Upper lobe of left lung (tissue), 6 donors: ENCODE measurements around the gene GOT2. TPM values are rescaled to one million over a fixed set of nuclear protein-coding genes. Genes with fewer than 3 reads are reported as not detected.

Source experiments
- ATAC-seq, 2 donors: fragments of 200-7000 bp; cut with Tn5 transposase; one replicate each; pipeline ENCODE4 v1.9.1; 2022; ENCODE audit warnings: mild to moderate bottlenecking in 2 of 2, moderate library complexity in 2 of 2; ENCODE audit not compliant: low FRiP score in 2 of 2
- DNase-seq, 2 donors: peaks; one replicate each; pipeline ENCODE4 v3.0.0-alpha.2; 2019 to 2020
- H3K27ac ChIP-seq, 4 donors: fragments of 200-600 bp; sonication (generic); one replicate each; pipeline ENCODE4 v1.5.1; 2016 to 2019
- H3K27me3 ChIP-seq, 4 donors: fragments of 200-600 bp; sonication (generic); one replicate each; pipeline ENCODE4 v1.5.1; 2017 to 2019
- H3K36me3 ChIP-seq, 4 donors: fragments of 200-600 bp; sonication (generic); one replicate each; pipeline ENCODE4 v1.5.1; 2016 to 2019
- H3K4me1 ChIP-seq, 4 donors: fragments of 200-600 bp; sonication (generic); one replicate each; pipeline ENCODE4 v1.5.1; 2018 to 2019
- H3K4me3 ChIP-seq, 4 donors: fragments of 200-600 bp; sonication (generic); one replicate each; pipeline ENCODE4 v1.5.1; 2017 to 2019; ENCODE audit warnings: mild to moderate bottlenecking in 2 of 4, moderate library complexity in 1 of 4
- H3K9me3 ChIP-seq, 4 donors: fragments of 200-600 bp; sonication (generic); one replicate each; pipeline ENCODE4 v1.5.1; 2018 to 2019
- CTCF ChIP-seq, 6 experiments: fragments of 450-650 bp in 4 of 6; fragments of 200-600 bp in 2 of 6; sonication (generic) in 2 of 6; IDR thresholded peaks; one replicate each; pipeline ENCODE4 v1.5.1; 2016 to 2019; ENCODE audit warnings: antibody characterized with exemption in 6 of 6
- EP300 ChIP-seq, 4 donors: sonication (generic); formaldehyde crosslinking; IDR thresholded peaks; one replicate each; pipeline ENCODE4 v1.5.1; 2017; ENCODE audit warnings: antibody characterized with exemption in 4 of 4, control low read depth in 2 of 4
- POLR2A ChIP-seq, 4 donors: fragments of 450-650 bp; IDR thresholded peaks; one replicate each; pipeline ENCODE4 v1.5.1; 2016 to 2017; ENCODE audit warnings: antibody characterized with exemption in 4 of 4, mild to moderate bottlenecking in 2 of 4
- POLR2AphosphoS5 ChIP-seq, 2 donors: sonication (generic); formaldehyde crosslinking; IDR thresholded peaks; one replicate each; pipeline ENCODE4 v1.5.1; 2017; ENCODE audit warnings: antibody characterized with exemption in 2 of 2
- WGBS, 2 donors: methylation state at CpG; one replicate each; pipeline ENCODE4 v1.1.5; 2017 to 2018; 5-methylcytosine and 5-hydroxymethylcytosine counted together
- total RNA-seq, 6 donors: library from RNA; depleted of rRNA in 4 of 6; stranded (reverse); fragments of >200 nt in 4 of 6; gene quantifications; one replicate each; pipeline versions ENCODE4 v1.1.0 to v1.2.1, GENCODE V29; 2016 to 2021
- donor health status: DM: no; HTN: no; CAD: no; lungs with moderate emphysema.
- donor health status: DM: no; HTN: yes; CAD: no; lungs with severe emphysema.

GOT2 gene
- total RNA-seq, 6 donors from 2014 or later = 28.4 to 52.9 (median 47.2) TPM

DNA sequence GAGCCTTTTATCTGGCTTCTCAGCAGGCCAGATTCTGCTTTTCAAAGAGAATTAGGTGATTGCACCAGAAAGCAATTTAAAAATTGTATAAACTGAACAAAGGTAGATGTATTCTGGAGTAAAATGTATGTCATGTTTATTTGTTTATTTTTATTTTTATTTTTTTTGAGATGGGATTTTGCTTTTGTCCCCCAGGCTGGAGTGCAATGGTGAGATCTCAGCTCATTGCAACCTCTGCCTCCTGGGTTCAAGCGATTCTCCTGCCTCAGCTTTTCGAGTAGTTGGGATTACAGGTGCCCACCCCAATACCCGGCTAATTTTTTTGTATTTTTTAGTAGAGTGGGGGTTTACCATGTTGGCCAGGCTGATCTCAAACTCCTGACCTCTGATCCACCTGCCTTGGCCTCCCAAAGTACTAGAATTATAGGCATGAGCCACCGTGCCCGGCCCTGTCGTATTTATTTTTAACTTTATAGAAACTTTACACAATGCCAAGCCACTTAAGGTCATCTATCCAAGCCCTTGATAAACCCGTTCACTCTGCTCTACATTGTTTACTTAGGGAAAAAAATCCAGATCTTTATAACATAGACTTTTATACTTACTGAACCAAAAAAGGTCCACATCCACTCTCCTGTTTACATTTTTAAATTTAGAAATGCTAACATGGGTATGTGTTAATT is 22.7 kb upstream of the GOT2 start:
- peaks cover 0 to 9% (median 7%) of the 10 kb centered on the region in 4 donors for H3K4me1 ChIP-seq
- no peak overlapping the region for H3K4me3 ChIP-seq
- H3K27ac ChIP-seq = no peak overlapping the region
- TF ChIP-seq CTCF (IDR thresholded peaks at IDR 0.05) = no peak
- H3K27me3 ChIP-seq = no peaks in the 10 kb centered on the region
- no peaks in the 10 kb centered on the region for H3K9me3 ChIP-seq
- 42 to 46% methylated on average over 7 of the region's 7 CpGs for WGBS, 2 donors
- H3K36me3 ChIP-seq = no peaks in the 10 kb centered on the region
- no peak for ATAC-seq
- DNase-seq = no peak

GRCh38 chr16:58755989-58756649 is 22.0 kb upstream of the GOT2 start:
- no peaks in the 10 kb centered on the region for H3K9me3 ChIP-seq
- H3K4me1 ChIP-seq = peaks cover 0 to 9% (median 7%) of the 10 kb centered on the region in 4 donors
- 25 to 29% methylated on average over 14 to 17 of the region's 17 CpGs for WGBS, 2 donors
- DNase-seq (peak in 1 of 2 donors; percentile 55), ATAC-seq (peak; percentile 69 to 81)
- no peaks in the 10 kb centered on the region for H3K36me3 ChIP-seq
- no peaks in the 10 kb centered on the region for H3K27me3 ChIP-seq
- no peak overlapping the region for H3K4me3 ChIP-seq
- no peak for TF ChIP-seq EP300 (IDR thresholded peaks at IDR 0.05)
- peak in 5 of 6 experiments; percentile 16 to 49 (median 39) for TF ChIP-seq CTCF (IDR thresholded peaks at IDR 0.05)
- no peak overlapping the region for H3K27ac ChIP-seq

- H3K4me1 ChIP-seq = peaks cover 0 to 9% (median 7%) of the 10 kb centered on the region in 4 donors
- ATAC-seq = peak in 1 of 2 donors; percentile 54
- H3K27ac ChIP-seq = no peak overlapping the region
- TF ChIP-seq EP300 (IDR thresholded peaks at IDR 0.05) (no peak), POLR2AphosphoS5 (IDR thresholded peaks at IDR 0.05) (no peak), CTCF (IDR thresholded peaks at IDR 0.05) (no peak), POLR2A (IDR thresholded peaks at IDR 0.05) (no peak)
- no peaks in the 10 kb centered on the region for H3K36me3 ChIP-seq
- DNase-seq = no peak
- no peak overlapping the region for H3K4me3 ChIP-seq
- 41 to 43% methylated on average over 1 to 7 of the region's 9 CpGs for WGBS, 2 donors
- no peaks in the 10 kb centered on the region for H3K9me3 ChIP-seq
- H3K27me3 ChIP-seq = no peaks in the 10 kb centered on the region
These were observed 19.6 kb upstream of the GOT2 start for GRCh38 chr16:58753711-58754134.

- H3K9me3 ChIP-seq = no peaks in the 10 kb centered on the region
- no peaks in the 10 kb centered on the region for H3K27me3 ChIP-seq
- H3K4me3 ChIP-seq = no peak overlapping the region
- no peaks in the 10 kb centered on the region for H3K4me1 ChIP-seq
- H3K36me3 ChIP-seq = no peaks in the 10 kb centered on the region
- ATAC-seq (no peak), DNase-seq (no peak)
- WGBS, 2 donors = 89 to 91% methylated on average over 7 of the region's 7 CpGs
- no peak overlapping the region for H3K27ac ChIP-seq
- TF ChIP-seq CTCF (IDR thresholded peaks at IDR 0.05) = no peak
- no peak for TF ChIP-seq POLR2A (IDR thresholded peaks at IDR 0.05)
- no peak for TF ChIP-seq POLR2AphosphoS5 (IDR thresholded peaks at IDR 0.05)
- TF ChIP-seq EP300 (IDR thresholded peaks at IDR 0.05) = no peak
These were observed 10.4 kb upstream of the GOT2 start for GRCh38 chr16:58744497-58744896.

GRCh38 chr16:58741976-58742375 is 7.9 kb upstream of the GOT2 start:
- Histone ChIP-seq H3K4me1 (no peaks in the 10 kb centered on the region), H3K27ac (no peak overlapping the region), H3K36me3 (no peaks in the 10 kb centered on the region), H3K27me3 (no peaks in the 10 kb centered on the region), H3K4me3 (no peak overlapping the region), H3K9me3 (no peaks in the 10 kb centered on the region)
- no peak for DNase-seq
- TF ChIP-seq EP300 (IDR thresholded peaks at IDR 0.05) (no peak), POLR2AphosphoS5 (IDR thresholded peaks at IDR 0.05) (no peak)
- no peak for ATAC-seq
